Measurements from ENCODE around the gene LYZL2. TPM values are rescaled to one million over a fixed set of nuclear protein-coding genes. Genes with fewer than 3 reads are reported as not detected.
"Not testable (repeated sequence)": the region's sequence is repeated elsewhere in the genome, so short reads cannot be mapped to it uniquely, and the experiment has no call there.

LYZL2 gene
- total RNA-seq = not detected in 2 replicates
- long read RNA-seq = 0 reads

GRCh38 chr10:30629653-30630052 is at the start of gene LYZL2:
TSS of gene LYZL2 (minus strand) at chr10:30629753. CDS start at chr10:30626915, 2,838 bp downstream.
- DNase-seq (ENCODE audit: low read depth, low spot score) = no peak
- H3K36me3 Mint-ChIP-seq (ENCODE audit: low read depth) = no peaks in the 10 kb centered on the region
- no peak within 1 kb of the TSS for H3K4me3 Mint-ChIP-seq
- H3K27ac Mint-ChIP-seq (ENCODE audit: unreplicated experiment) = no peak within 1 kb of the TSS
- TF ChIP-seq CTCF (conservative IDR thresholded peaks at IDR 0.05) = no peak
- H3K27me3 Mint-ChIP-seq (ENCODE audit: low read depth) = no peaks in the 10 kb centered on the region
- H3K9me3 Mint-ChIP-seq = no peaks in the 10 kb centered on the region
- H3K4me1 Mint-ChIP-seq = no peaks in the 10 kb centered on the region

GRCh38 chr10:30677616-30678015 is 48.1 kb upstream of the LYZL2 start:
- H3K4me3 Mint-ChIP-seq; H3K9me3 Mint-ChIP-seq; DNase-seq (ENCODE audit: low read depth, low spot score); H3K27me3 Mint-ChIP-seq (ENCODE audit: low read depth); H3K36me3 Mint-ChIP-seq (ENCODE audit: low read depth); H3K27ac Mint-ChIP-seq (ENCODE audit: unreplicated experiment): not testable (repeated sequence)
- H3K4me1 Mint-ChIP-seq = peaks cover 33% of the 10 kb centered on the region

- H3K4me3 Mint-ChIP-seq; H3K9me3 Mint-ChIP-seq; H3K27me3 Mint-ChIP-seq (ENCODE audit: low read depth); H3K36me3 Mint-ChIP-seq (ENCODE audit: low read depth); H3K27ac Mint-ChIP-seq (ENCODE audit: unreplicated experiment); DNase-seq (ENCODE audit: low read depth, low spot score): not testable (repeated sequence)
- H3K4me1 Mint-ChIP-seq = peaks cover 36% of the 10 kb centered on the region
Observed at GRCh38 chr10:30677146-30677545, 47.6 kb upstream of the LYZL2 start.

GRCh38 chr10:30675791-30676718 is 46.5 kb upstream of the LYZL2 start:
- no peak for DNase-seq (ENCODE audit: low read depth, low spot score)
- H3K27ac Mint-ChIP-seq (ENCODE audit: unreplicated experiment) = no peak overlapping the region
- H3K4me3 Mint-ChIP-seq = no peak overlapping the region
- H3K27me3 Mint-ChIP-seq (ENCODE audit: low read depth) = no peaks in the 10 kb centered on the region
- TF ChIP-seq CTCF (conservative IDR thresholded peaks at IDR 0.05) = no peak
- peaks cover 30% of the 10 kb centered on the region for H3K4me1 Mint-ChIP-seq
- peaks cover 10% of the 10 kb centered on the region for H3K9me3 Mint-ChIP-seq
- H3K36me3 Mint-ChIP-seq (ENCODE audit: low read depth) = peaks cover 8% of the 10 kb centered on the region

GRCh38 chr10:30674796-30675195 is 45.2 kb upstream of the LYZL2 start:
- H3K4me1 Mint-ChIP-seq = peaks cover 23% of the 10 kb centered on the region
- no peak for DNase-seq (ENCODE audit: low read depth, low spot score)
- no peaks in the 10 kb centered on the region for H3K27me3 Mint-ChIP-seq (ENCODE audit: low read depth)

GRCh38 chr10:30673262-30673661 is 43.7 kb upstream of the LYZL2 start:
- H3K27me3 Mint-ChIP-seq (ENCODE audit: low read depth); H3K9me3 Mint-ChIP-seq; H3K4me3 Mint-ChIP-seq; H3K36me3 Mint-ChIP-seq (ENCODE audit: low read depth); H3K27ac Mint-ChIP-seq (ENCODE audit: unreplicated experiment); DNase-seq (ENCODE audit: low read depth, low spot score): not testable (repeated sequence)
- peaks cover 31% of the 10 kb centered on the region for H3K4me1 Mint-ChIP-seq

More at GRCh38 chr10:30674796-30675195, 45.2 kb upstream of the LYZL2 start:
- Mint-ChIP-seq H3K27ac (ENCODE audit: unreplicated experiment) (no peak overlapping the region), H3K9me3 (peaks cover 4% of the 10 kb centered on the region), H3K4me3 (no peak overlapping the region), H3K36me3 (ENCODE audit: low read depth) (no peaks in the 10 kb centered on the region)
- TF ChIP-seq CTCF (conservative IDR thresholded peaks at IDR 0.05) = no peak

- H3K4me3 Mint-ChIP-seq; H3K27me3 Mint-ChIP-seq (ENCODE audit: low read depth): not testable (repeated sequence)
- H3K4me1 Mint-ChIP-seq = peaks cover 31% of the 10 kb centered on the region
Observed at GRCh38 chr10:30672338-30672737, 42.8 kb upstream of the LYZL2 start.

More at GRCh38 chr10:30672338-30672737, 42.8 kb upstream of the LYZL2 start:
- not testable (repeated sequence) for H3K36me3 Mint-ChIP-seq (ENCODE audit: low read depth); DNase-seq (ENCODE audit: low read depth, low spot score); H3K9me3 Mint-ChIP-seq; H3K27ac Mint-ChIP-seq (ENCODE audit: unreplicated experiment)

All from neural crest cell (in vitro differentiated cells).